Measurements from ENCODE around the gene RRAGC.

The RRAGC gene

DNA sequence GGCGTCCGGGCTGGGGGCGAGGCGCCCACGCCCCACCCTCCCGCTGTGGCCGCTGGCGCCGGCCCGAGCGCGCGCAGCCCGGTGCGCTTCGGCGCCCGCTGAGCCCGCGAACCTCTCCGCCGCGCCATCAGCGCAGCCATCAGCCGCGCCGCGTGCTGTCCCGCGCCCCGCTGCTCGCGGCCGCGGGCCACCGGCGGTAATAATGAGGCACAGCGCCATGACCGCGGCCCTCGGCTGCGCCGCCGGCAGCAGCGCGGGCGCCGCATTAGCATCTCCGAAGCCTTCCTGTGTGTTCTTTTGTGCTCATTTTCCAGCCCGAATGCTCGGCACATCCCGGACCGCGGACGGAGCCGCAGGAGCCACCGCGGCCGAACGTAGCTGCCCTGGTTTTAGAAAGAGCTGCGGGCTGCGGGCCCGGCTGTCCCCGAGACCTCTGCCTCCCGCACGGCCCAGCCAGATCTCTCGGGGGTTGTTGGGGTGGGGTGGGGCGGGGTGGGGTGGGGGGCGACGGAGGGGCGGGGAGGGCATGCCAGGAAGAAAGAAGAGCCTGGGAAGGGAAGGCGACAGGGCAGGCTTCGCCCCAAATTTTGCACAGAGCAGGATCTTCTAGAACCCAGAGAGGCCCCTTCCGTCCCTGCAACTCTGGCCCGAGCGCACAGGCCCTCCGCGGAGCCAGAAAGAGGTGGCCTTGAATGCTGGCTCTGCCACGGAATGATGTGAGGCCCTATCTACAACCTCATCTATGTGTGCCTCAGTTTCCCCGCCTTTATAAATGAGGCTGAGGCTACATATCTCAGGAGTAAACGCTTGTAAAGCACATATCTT, 55.3 kb downstream of the RRAGC start:
- no peak for DNase-seq (ENCODE audit: extremely low read depth, low read depth)
- TF ChIP-seq CTCF (IDR thresholded peaks at IDR 0.05; ENCODE audit: low read depth, low read length) = no peak

DNA sequence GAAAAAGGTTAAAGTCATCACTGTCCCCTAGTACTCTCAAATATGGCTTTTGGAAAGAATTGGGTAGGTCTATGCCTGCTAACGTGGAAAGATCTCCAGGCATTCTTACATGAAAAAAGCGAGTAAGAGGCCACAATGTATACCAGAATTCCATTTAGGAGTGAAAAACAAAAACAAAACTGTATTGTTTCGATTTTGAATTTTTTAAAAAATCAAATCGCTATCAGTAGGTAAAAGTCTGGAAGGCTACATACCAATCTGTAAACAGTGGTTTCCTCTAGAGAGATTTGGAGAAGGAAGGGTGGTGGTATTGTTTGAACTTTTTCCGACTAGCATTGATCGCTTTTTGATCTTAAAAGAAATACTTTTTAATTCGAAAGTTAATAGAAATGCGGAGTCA, 55.9 kb downstream of the RRAGC start:
- no peak for TF ChIP-seq CTCF (IDR thresholded peaks at IDR 0.05; ENCODE audit: low read depth, low read length)
- no peak for DNase-seq (ENCODE audit: extremely low read depth, low read depth)

DNA sequence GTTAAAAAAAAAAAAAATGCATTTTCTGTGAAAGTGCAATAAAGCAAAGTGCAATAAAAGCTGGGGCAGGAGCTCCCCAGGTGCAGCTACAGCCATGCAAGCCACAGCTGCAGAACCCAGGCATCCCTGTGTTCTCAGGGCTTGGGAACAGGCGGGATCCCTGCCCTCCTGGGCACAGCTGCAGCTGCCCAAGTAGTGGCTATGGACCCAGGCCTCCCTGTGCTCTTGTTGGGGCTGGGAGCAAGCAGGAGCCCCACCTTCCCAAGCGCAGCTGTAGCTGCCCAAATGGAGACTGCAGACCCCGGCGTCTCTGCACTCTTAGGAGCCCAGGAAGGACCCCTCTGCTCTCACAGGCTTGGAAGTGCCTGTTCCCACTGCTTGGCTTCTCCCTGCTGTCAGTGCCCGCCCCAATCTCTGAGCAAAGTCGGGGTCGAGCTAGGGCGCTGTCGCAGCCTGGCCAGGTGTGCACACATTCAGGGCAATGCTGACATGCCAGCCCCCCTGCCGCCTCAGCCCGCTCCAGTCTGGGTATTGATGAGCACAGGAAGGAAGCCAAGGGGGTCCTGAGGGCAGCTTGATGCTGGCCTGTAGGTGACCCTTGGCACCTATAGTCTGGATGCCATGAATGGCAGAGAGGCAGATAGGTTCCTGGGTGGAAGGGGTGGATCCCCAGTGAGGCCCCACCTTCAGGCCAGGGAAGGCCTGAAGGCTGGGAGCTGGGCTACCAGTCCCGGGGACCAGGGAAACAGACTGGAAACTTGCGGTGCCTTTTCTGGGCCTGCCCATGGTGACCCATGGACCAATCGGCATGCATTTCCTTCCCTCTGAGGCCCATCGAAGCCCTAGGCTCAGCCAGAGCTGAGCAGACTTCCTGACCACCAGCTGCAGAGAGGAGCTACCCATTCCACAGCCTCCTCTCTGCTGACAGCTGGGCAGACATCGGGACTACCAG, 58.6 kb downstream of the RRAGC start:
- TF ChIP-seq CTCF (IDR thresholded peaks at IDR 0.05; ENCODE audit: low read depth, low read length) = no peak

GRCh38 chr1:38793299-38793698, 66.3 kb downstream of the RRAGC start:
- no peak for TF ChIP-seq CTCF (IDR thresholded peaks at IDR 0.05; ENCODE audit: low read depth, low read length)
- no peak for DNase-seq (ENCODE audit: extremely low read depth, low read depth)

More for the DNA sequence above, 58.6 kb downstream of the RRAGC start:
- DNase-seq (ENCODE audit: extremely low read depth, low read depth) = no peak

DNA sequence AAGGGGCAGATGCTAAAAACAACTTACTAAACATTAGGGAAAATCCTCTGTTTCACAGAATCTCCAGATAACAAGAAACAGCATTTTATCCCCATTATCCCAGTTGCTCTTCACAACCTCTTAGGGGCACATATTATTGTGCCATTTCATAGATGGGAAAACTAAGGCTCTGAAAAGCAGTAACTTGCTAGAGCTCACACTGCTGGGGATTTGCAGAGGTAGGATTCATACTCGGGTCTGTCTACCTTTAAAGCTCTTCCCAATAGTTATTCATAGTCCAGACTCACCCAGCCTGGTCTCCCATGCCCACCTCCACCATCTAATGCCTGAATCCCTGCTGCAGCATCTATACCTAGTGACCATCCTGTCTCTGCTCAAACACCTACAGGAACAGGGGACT, 67.7 kb downstream of the RRAGC start:
- DNase-seq (ENCODE audit: extremely low read depth, low read depth) = no peak
- TF ChIP-seq CTCF (IDR thresholded peaks at IDR 0.05; ENCODE audit: low read depth, low read length) = no peak

DNA sequence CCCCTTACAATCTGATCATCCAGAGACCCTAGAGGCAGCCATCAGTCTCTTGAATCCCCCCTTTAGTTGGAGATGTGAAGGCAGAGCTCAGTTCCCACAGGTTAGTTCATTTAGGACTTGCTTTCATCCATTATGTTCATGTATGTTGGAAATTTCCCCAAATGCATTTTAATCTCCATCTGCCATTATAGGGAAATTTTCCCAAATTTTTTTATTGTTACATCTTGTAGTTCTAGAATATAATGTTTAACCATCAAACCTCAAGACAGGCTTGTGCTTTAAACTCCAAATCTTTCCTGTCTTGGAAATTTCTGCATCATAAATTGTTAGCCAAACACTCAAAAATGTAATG, 68.4 kb downstream of the RRAGC start:
- DNase-seq (ENCODE audit: extremely low read depth, low read depth) = no peak
- no peak for TF ChIP-seq CTCF (IDR thresholded peaks at IDR 0.05; ENCODE audit: low read depth, low read length)
